GM21447 (cell line): Measurements from ENCODE around the gene TRHDE.
"Not testable (repeated sequence)": the region's sequence is repeated elsewhere in the genome, so short reads cannot be mapped to it uniquely, and the experiment has no call there.

Experiments used
- ATAC-seq: cut with Tn5 transposase; IDR thresholded peaks from one replicate; pipeline ENCODE4 v1.9.1; 2021; ENCODE audit not compliant: unreplicated experiment

TRHDE gene

DNA sequence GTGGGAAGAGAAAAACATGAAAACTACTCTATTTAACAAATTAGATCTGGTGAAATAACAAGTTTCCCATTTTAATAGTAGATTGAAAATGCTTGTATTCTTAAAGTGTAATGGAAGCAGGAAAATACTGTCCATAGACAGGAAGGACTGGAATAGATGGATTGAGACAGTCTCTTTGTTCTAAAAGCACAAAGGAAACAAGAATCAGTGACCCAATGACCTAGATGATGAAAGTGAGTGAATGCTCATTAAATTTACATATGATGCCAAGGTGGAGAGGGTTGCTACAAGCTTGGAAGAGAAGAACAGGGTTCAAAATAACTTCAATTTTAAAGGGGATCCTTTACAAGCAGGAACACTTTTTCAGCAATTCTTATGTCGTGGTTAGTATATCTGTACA lies 233.1 kb downstream of the TRHDE start:
- no peak for ATAC-seq

DNA sequence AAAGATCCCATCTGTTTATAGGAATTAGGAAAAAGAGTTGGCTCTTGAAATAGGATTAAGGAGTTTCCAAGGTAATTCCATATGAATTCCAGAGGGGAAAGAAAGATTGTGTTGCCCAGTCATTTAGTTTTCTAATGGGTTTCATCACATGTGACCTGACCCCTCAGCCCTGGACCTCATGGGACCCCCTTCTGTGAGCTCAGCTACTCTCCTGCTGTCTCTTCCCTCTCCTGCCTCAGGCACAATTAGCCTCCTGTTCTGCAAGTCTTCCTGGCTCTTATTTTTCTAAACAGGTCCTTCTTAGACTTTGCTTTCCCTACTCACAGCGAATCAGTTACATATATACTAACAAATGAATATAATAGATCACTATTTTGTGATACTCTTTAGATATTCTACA lies 237.7 kb downstream of the TRHDE start:
- ATAC-seq, result no peak

- no peak for ATAC-seq
Measured at GRCh38 chr12:72510772-72511171, 238.6 kb downstream of the TRHDE start.

DNA sequence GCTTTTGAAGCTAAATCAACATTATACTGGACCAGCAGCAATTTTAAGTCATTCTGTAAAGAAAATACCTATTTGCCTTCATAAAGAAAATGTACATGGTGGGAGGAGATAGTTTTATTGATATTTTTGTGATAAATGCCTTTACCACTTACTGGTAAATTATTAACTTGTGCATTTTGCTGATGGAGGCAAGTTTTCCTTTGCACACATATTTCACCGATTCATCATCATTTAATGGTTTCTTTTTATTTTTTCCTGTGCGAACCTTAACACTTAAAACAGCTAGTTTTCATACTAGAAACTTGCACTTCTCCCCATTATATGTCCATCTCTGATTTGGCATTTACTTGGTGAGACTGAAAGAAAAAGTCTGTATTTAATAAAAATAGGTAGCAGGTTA lies 239.3 kb downstream of the TRHDE start:
- no peak for ATAC-seq

DNA sequence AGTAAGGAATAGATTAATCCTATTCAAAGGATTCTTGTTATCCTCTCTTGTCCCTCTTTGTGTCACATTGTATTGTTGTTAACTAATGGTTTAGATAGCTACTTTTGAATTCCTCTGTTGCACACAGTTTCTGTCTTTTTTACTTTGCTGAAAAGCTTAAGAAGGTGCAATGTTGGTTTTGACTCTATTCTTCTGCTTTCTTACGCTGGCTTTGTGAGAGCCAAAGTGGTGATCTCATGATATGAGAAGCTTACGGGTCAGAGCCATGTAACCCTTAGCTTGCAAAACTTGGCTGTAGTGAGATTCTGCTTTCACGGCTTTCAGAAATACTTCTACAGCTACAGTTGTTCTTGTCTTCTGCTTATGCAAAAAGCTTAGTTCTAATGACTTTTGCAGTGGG lies 239.7 kb downstream of the TRHDE start:
- no peak for ATAC-seq

DNA sequence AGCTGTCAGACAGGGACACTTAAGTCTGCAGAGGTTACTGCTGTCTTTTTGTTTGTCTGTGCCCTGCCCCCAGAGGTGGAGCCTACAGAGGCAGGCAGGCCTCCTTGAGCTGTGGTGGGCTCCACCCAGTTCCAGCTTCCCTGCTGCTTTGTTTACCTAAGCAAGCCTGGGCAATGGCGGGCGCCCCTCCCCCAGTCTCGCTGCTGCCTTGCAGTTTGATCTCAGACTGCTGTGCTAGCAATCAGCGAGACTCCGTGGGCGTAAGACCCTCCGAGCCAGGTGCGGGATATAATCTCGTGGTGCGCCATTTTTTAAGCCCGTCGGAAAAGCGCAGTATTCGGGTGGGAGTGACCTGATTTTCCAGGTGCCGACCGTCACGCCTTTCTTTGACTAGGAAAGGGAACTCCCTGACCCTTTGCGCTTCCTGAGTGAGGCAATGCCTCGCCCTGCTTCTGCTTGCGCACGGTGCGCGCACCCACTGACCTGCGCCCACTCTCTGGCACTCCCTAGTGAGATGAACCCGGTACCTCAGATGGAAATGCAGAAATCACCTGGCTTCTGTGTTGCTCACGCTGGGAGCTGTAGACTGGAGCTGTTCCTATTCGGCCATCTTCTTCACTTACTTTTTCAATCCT lies 248.0 kb downstream of the TRHDE start:
- not testable (repeated sequence) for ATAC-seq

- ATAC-seq, result no peak
Measured at GRCh38 chr12:72521326-72521725, 249.2 kb downstream of the TRHDE start.

- no peak for ATAC-seq
Measured at GRCh38 chr12:72522411-72522810, 250.2 kb downstream of the TRHDE start.

- no peak for ATAC-seq
Measured at GRCh38 chr12:72523754-72524153, 251.6 kb downstream of the TRHDE start.

- ATAC-seq, result no peak
Measured at GRCh38 chr12:72535212-72535990, 263.2 kb downstream of the TRHDE start.

DNA sequence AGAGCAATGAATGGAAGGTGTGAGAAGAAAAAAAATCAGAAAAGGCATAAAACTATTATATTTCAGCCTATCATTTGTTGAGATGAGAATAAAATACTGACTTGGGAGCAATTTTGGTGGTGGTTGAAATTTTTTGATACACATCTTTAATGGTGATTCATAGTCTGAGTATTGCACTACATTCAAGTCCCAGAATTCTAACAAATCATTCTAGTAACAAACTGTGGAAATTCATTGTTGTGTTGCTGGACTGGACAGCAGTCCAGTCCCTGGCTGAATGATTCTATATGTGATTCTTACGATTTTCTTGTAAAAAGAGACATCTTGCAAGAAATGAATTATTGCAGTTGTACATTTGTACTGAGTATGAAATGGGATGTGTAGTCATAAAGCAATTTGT lies 268.6 kb downstream of the TRHDE start:
- no peak for ATAC-seq

GRCh38 chr12:72543777-72544467 lies 271.8 kb downstream of the TRHDE start:
- ATAC-seq, result no peak

- no peak for ATAC-seq
Measured at GRCh38 chr12:72546106-72546505, 273.9 kb downstream of the TRHDE start.

- no peak for ATAC-seq
Measured at GRCh38 chr12:72547573-72547972, 275.4 kb downstream of the TRHDE start.

GRCh38 chr12:72549184-72549583 lies 277.0 kb downstream of the TRHDE start:
- ATAC-seq, result no peak

GRCh38 chr12:72560003-72560769 lies 288.0 kb downstream of the TRHDE start:
- no peak for ATAC-seq

DNA sequence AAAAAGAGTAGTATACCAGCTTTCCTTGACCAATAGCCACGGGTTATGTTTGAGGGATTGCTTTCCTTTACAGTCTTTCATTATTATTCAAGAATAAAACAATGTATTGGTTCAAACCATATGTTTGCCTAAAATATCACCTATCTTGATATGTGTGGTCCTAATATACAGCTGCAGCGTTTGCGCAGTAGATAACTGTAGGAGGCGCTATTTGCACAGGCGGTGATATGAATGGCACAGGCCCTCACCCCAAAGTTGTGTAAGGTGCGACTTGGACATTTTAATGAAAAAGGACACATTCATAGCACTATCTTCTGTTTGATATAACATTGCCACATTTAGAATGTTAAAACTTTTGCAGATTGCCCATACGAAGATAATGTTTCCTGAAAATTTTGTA lies 298.4 kb downstream of the TRHDE start:
- ATAC-seq, result no peak

DNA sequence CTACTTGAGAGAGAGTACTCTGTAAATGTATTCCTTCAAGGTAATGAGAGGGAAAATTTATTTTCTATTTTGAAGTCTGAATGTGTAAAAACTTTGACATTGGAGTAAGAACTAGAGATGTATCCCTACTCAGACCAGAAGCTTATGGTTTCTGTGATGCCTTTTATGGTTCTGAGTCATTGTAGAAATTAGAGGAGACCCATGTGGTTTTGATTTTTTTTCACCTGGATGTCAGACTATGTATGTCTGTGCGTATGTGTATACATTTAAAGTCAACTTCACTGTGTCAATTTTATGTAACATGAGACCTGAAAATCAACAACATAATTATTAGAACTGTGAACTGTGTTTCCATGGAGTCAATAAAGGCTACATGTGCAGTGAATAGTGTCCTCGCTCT lies 302.0 kb downstream of the TRHDE start:
- no peak for ATAC-seq

DNA sequence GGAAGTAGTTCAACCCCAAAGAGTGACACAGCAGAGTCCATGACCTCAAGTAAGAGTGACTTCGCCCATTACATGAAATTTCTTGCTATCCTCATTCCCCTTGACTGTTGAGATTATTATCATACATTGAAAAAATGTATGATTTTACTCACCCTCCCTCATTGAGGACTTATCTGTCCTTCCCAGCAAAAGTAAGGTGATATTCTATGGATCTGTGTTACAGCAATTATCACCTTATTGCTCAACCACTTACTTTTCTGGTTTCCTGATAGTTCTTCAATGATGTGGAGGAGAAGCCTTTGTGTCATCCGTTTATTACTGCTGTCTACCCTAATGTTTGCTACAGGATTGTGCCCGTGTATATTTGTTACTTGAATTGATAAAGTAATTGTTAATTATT lies 306.2 kb downstream of the TRHDE start:
- no peak for ATAC-seq

- ATAC-seq, result no peak
Measured at GRCh38 chr12:72586456-72586855, 314.3 kb downstream of the TRHDE start.

- ATAC-seq, result no peak
Measured at GRCh38 chr12:72602581-72602980, 330.4 kb downstream of the TRHDE start.
